Activated CD8-positive, alpha-beta memory T cell treated with anti-CD3 and anti-CD28 coated beads for 48 hours (primary cell): ENCODE data around the gene CC2D2B.

Experiments
- DNase-seq, 3 experiments: peaks; one replicate each; pipeline ENCODE4 v3.0.0-alpha.2; 2020; ENCODE audit warnings: low read depth in 2 of 3, low spot score in 2 of 3

The CC2D2B gene

DNA sequence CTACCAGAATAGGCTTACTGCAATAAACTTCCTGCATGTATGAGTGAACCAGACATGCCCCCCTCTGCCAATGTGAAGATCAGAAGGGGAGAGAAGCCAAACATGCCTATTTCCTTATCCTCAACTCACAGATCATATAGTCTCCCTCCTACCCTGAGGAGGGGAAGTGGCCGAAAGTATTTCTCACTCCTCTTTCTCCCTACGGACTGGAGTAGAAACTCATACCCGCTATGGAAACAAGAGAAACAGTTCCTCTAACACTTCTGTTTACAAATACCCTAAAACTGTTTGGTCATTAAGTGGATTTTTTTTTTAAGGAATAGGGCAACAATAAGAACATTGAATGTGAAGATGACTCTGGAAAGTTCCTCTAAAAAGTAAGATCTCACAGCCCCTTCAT is 167.0 kb downstream of the CC2D2B start:
- DNase-seq = no peak

DNA sequence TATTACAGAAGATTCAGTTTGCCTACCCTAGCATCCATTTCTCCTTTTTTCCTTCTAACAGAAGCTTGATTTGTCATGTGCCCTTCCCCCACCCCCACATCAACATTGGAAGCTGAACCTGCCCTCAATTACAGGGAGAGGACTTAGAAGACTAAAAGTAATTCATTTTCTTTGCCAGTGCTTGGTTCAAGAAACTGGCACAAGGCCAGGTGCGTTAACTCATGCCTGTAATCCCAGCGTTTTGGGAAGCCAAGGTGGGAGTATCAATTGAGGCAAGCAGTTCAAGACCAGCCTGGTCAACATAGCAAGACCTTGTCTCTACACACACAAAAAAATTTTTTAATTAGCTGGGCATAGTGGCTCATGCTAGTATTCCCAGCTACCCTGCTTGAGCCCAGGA is 168.2 kb downstream of the CC2D2B start:
- no peak for DNase-seq

DNA sequence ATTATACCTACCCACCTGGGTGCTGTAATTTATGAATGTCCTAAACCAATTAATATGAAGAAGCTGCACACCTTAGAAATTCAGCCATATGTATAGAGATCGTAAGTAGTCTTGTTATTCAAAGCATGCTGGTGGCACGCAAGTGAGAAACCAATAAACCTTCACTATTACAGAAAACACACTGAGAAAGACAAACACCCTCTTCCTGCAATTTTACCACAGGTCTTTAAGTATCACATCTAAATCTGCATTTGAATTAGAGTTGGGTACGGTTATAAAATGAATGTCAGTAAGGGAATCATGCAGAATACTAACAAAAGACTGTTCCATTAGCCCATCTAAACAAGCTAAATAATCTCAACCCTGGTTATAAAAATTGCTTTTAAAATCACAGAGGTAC is 169.4 kb downstream of the CC2D2B start:
- DNase-seq = no peak

DNA sequence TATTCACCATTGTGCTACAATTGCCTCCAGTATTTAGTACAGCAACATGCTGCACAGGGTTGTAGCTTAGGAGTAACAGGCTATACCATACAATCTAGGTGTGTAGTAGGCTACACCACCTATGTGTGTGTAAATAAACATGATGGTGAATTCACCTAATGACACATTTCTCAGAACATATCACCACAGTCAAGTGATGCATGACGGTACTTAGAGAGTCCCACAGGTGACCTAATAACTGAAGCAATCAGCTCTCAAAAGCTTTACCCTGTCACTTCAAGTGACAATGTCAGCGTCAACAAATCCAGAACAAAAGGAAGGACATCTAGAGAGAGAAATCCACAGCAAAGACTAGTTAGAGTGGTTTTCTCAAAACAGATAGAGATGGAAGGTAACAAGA is 174.4 kb downstream of the CC2D2B start:
- DNase-seq = no peak
